HG02610 (cell line): Measurements from ENCODE around the gene ITPRIPL2.
A peak's percentile ranks its signal among the peaks of the same experiment; 100 is the strongest.

Experiments used
- ATAC-seq: cut with Tn5 transposase; IDR thresholded peaks from one replicate; pipeline ENCODE4 v1.9.1; 2021; ENCODE audit warnings: mild to moderate bottlenecking, moderate library complexity; ENCODE audit not compliant: unreplicated experiment

The ITPRIPL2 gene

GRCh38 chr16:19118938-19119431 lies 5.2 kb downstream of the ITPRIPL2 start:
- ATAC-seq: no peak

GRCh38 chr16:19119564-19119963 lies 5.8 kb downstream of the ITPRIPL2 start:
- no peak for ATAC-seq

- ATAC-seq: no peak
Measured at GRCh38 chr16:19123535-19124178, 9.9 kb downstream of the ITPRIPL2 start.

GRCh38 chr16:19126300-19126699 lies 12.5 kb downstream of the ITPRIPL2 start:
- ATAC-seq: no peak

- ATAC-seq: peak; percentile 32
Measured at GRCh38 chr16:19127205-19127604, 13.4 kb downstream of the ITPRIPL2 start.

GRCh38 chr16:19127674-19128131 lies 13.9 kb downstream of the ITPRIPL2 start:
- ATAC-seq: peak; percentile 43

- ATAC-seq: no peak
Measured at GRCh38 chr16:19128454-19129200, 14.9 kb downstream of the ITPRIPL2 start.

- no peak for ATAC-seq
Measured at GRCh38 chr16:19130385-19130784, 16.6 kb downstream of the ITPRIPL2 start.

GRCh38 chr16:19130852-19131824 lies 17.4 kb downstream of the ITPRIPL2 start:
- peak; percentile 31 for ATAC-seq

GRCh38 chr16:19131825-19132218 lies 18.1 kb downstream of the ITPRIPL2 start:
- no peak for ATAC-seq

GRCh38 chr16:19132255-19132654 lies 18.5 kb downstream of the ITPRIPL2 start:
- ATAC-seq: no peak

GRCh38 chr16:19132898-19133297 lies 19.1 kb downstream of the ITPRIPL2 start:
- ATAC-seq: no peak

GRCh38 chr16:19133600-19133999 lies 19.8 kb downstream of the ITPRIPL2 start:
- ATAC-seq: no peak

- ATAC-seq: no peak
Measured at GRCh38 chr16:19135201-19135842, 21.6 kb downstream of the ITPRIPL2 start.

GRCh38 chr16:19135896-19136438 lies 22.2 kb downstream of the ITPRIPL2 start:
- ATAC-seq: no peak

GRCh38 chr16:19136549-19137196 lies 22.9 kb downstream of the ITPRIPL2 start:
- no peak for ATAC-seq

- ATAC-seq: no peak
Measured at GRCh38 chr16:19137201-19138128, 23.7 kb downstream of the ITPRIPL2 start.

- no peak for ATAC-seq
Measured at GRCh38 chr16:19138601-19139000, 24.8 kb downstream of the ITPRIPL2 start.
